SU-DHL-6 (cell line): ENCODE data around the gene COX11.

ENCODE experiments used
- H2AFZ ChIP-seq: fragments of 200-600 bp; sonication (generic); 2 replicates; pipeline ENCODE4 v1.6.1; 2014; ENCODE audit warnings: low read depth, mild to moderate bottlenecking, moderate library complexity, mixed read lengths, antibody characterized with exemption, low read length; ENCODE audit not compliant: severe bottlenecking
- H3F3A ChIP-seq: fragments of 200-600 bp; shearing (Covaris generic); 2 replicates; pipeline ENCODE4 v1.6.0; 2016; ENCODE audit warnings: antibody characterized with exemption, mild to moderate bottlenecking; ENCODE audit not compliant: insufficient read depth
- H3K27ac ChIP-seq: fragments of 200-600 bp; sonication (generic); 2 replicates; pipeline ENCODE4 v1.5.1; 2016; ENCODE audit warnings: low read depth, mild to moderate bottlenecking, low read length, moderate library complexity, mixed read lengths
- H3K27me3 ChIP-seq: fragments of 200-600 bp; sonication (generic), shearing (Covaris generic); 2 replicates; pipeline ENCODE4 v1.6.0; 2014; ENCODE audit warnings: mild to moderate bottlenecking, low read length
- H3K36me3 ChIP-seq: fragments of 200-600 bp; sonication (generic); 2 replicates; pipeline ENCODE4 v1.6.1; 2014; ENCODE audit warnings: mild to moderate bottlenecking, low read length, mixed read lengths
- H3K4me2 ChIP-seq: fragments of 300-600, 200-600 bp; shearing (Covaris generic), sonication (generic); 2 replicates; pipeline ENCODE4 v1.6.0; 2014; ENCODE audit warnings: low read length, low read depth, mild to moderate bottlenecking; ENCODE audit not compliant: poor library complexity, severe bottlenecking
- H3K4me3 ChIP-seq: fragments of 200-600 bp; sonication (generic); 2 replicates; pipeline ENCODE4 v1.5.1; 2014; ENCODE audit warnings: antibody characterized with exemption, low read length, mild to moderate bottlenecking, mixed read lengths; ENCODE audit not compliant: insufficient read depth, poor library complexity, severe bottlenecking
- H3K79me2 ChIP-seq: fragments of 200-600 bp; sonication (generic); 2 replicates; pipeline ENCODE4 v1.6.1; 2014; ENCODE audit warnings: mild to moderate bottlenecking, low read length, moderate library complexity; ENCODE audit not compliant: insufficient read depth
- H3K9ac ChIP-seq: fragments of 200-600 bp; sonication (generic); 2 replicates; pipeline ENCODE4 v1.7.0; 2014; ENCODE audit warnings: mild to moderate bottlenecking, low read length
- H3K9me2 ChIP-seq: fragments of 200-600 bp; sonication (generic); replicated peaks from 2 replicates; pipeline ENCODE4 v1.6.1; 2014; ENCODE audit warnings: low read length; ENCODE audit not compliant: insufficient read depth
- H3K9me3 ChIP-seq: fragments of 200-600 bp; sonication (generic); 2 replicates; pipeline ENCODE4 v1.6.1; 2014; ENCODE audit warnings: low read length, mixed read lengths; ENCODE audit not compliant: insufficient read depth
- H4K20me1 ChIP-seq: fragments of 200-600 bp; sonication (generic); 2 replicates; pipeline ENCODE4 v1.6.1; 2014; ENCODE audit warnings: low read depth, mild to moderate bottlenecking, antibody characterized with exemption, low read length, moderate library complexity, mixed read lengths
- CTCF ChIP-seq: fragments of 200-600 bp; sonication (generic); IDR thresholded peaks from one replicate; pipeline ENCODE4 v1.5.1; 2017; ENCODE audit warnings: antibody characterized with exemption, mild to moderate bottlenecking, low read length, moderate library complexity; ENCODE audit not compliant: insufficient read depth, poor library complexity, severe bottlenecking
- EZH2phosphoT487 ChIP-seq: fragments of 200-600 bp; sonication (generic), shearing (Covaris generic); conservative IDR thresholded peaks from 2 replicates; pipeline ENCODE4 v1.6.1; 2018; ENCODE audit warnings: mild to moderate bottlenecking, antibody characterized with exemption, low read length, moderate library complexity, mixed read lengths

Gene COX11

DNA sequence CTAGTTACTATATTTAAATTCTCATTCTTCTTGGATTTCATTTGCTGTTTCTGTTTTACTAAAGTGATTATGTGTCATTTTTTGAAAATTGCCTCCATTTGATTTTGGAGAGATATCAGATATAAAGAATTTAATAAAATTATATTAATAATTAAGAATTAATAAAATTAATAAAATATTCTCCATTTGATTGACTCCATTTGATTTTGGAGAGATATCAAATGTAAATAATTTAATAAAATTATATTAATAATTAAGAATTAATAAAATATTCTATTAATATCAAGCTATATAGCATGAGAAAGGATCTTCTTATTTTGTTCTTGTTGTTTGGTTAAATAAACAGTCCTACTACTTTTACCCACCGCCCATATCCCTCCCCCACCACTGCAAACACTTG is 23.1 kb upstream of the COX11 start:
- TF ChIP-seq EZH2phosphoT487: no peak
- TF ChIP-seq CTCF: no peak
- Histone ChIP-seq H4K20me1 (no peaks in the 10 kb centered on the region), H3K9ac (no peak overlapping the region), H3K27ac (no peak overlapping the region), H3K4me3 (no peak overlapping the region), H2AFZ (no peak overlapping the region), H3K36me3 (no peaks in the 10 kb centered on the region), H3K79me2 (no peaks in the 10 kb centered on the region), H3K9me3 (no peaks in the 10 kb centered on the region), H3K9me2 (no peaks in the 10 kb centered on the region), H3F3A (0 out of 2 replicates have a peak, but pooled peaks cover 3% of the 10 kb centered on the region), H3K4me2 (no peak overlapping the region), H3K27me3 (no peaks in the 10 kb centered on the region)

GRCh38 chr17:54990118-54990517 is 21.7 kb upstream of the COX11 start:
- Histone ChIP-seq H3F3A (0 out of 2 replicates have a peak, but pooled peaks cover 3% of the 10 kb centered on the region), H3K9ac (no peak overlapping the region), H3K27ac (no peak overlapping the region), H3K4me3 (no peak overlapping the region), H3K36me3 (no peaks in the 10 kb centered on the region), H3K79me2 (no peaks in the 10 kb centered on the region), H3K27me3 (no peaks in the 10 kb centered on the region), H2AFZ (no peak overlapping the region), H4K20me1 (no peaks in the 10 kb centered on the region), H3K4me2 (no peak overlapping the region), H3K9me3 (no peaks in the 10 kb centered on the region), H3K9me2 (no peaks in the 10 kb centered on the region)
- TF ChIP-seq EZH2phosphoT487: no peak
- TF ChIP-seq CTCF: no peak

DNA sequence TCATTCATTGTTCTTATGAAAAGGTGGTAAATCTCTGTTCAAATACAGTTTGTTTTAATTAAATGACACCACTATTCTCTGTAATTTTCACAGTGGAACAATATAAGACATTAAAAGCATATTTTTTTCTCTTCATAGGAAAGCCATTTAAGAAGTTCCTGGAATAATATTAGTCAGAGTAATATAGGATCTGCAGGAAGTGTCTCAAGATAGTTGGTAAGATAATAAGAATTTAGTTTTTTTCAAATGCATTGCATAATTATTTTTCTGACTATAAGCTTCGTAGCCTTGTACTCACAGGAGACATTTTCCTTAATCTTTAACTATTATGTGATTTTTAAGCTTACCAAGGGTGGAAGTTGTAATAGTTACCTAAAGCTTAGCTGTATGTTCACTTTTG is 17.0 kb upstream of the COX11 start:
- H3K9me3 ChIP-seq: no peaks in the 10 kb centered on the region
- H3K79me2 ChIP-seq: no peaks in the 10 kb centered on the region
- no peak overlapping the region for H3K9ac ChIP-seq
- H2AFZ ChIP-seq: no peak overlapping the region
- no peak overlapping the region for H3K27ac ChIP-seq
- no peak overlapping the region for H3K4me3 ChIP-seq
- no peak overlapping the region for H3K4me2 ChIP-seq
- no peak for TF ChIP-seq CTCF
- TF ChIP-seq EZH2phosphoT487: no peak
- no peaks in the 10 kb centered on the region for H3F3A ChIP-seq
- H3K27me3 ChIP-seq: no peaks in the 10 kb centered on the region
- no peaks in the 10 kb centered on the region for H3K36me3 ChIP-seq
- H3K9me2 ChIP-seq: no peaks in the 10 kb centered on the region
- H4K20me1 ChIP-seq: no peaks in the 10 kb centered on the region
